Stimulated activated CD4-positive, alpha-beta T cell treated with anti-CD3 and anti-CD28 coated beads, TNF-alpha, amount 100 ng/mL, for 1 hour (primary cell): Measurements from ENCODE around the gene LUM.
"Not testable (repeated sequence)": the region's sequence is repeated elsewhere in the genome, so short reads cannot be mapped to it uniquely, and the experiment has no call there.

Experiments used
- DNase-seq, 3 donors: peaks; one replicate each; pipeline ENCODE4 v3.0.0-alpha.2; 2020; ENCODE audit warnings: low read depth in 3 of 3, low spot score in 1 of 3

The LUM gene

DNA sequence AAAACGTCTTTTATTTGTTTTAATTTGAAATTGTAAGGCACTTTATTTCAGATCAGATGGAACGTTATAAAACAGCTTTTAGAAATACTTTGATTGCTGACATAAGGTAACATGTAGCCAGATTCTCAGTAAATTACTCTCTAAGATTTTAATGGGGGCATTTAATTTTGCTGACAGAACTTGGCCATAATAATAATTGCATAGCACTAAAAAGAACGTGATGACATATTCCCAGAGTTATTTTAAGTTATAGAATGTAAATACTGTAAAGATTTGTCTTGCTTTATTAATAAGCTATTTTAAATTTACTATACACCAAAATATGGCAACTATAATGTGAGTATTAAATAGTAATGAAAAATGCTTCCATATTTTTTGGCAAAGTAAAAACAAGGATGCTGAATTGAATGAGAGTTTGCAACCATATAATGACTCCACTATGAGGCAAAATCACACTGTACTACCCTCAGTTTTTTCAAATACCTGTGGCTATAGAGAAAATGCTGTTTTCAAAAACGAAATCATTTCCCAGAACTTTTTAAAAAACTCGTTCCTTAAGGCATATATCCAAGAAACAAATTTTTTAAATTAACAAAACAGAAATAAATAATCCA lies 876 bp downstream of the LUM start:
- no peak for DNase-seq

DNA sequence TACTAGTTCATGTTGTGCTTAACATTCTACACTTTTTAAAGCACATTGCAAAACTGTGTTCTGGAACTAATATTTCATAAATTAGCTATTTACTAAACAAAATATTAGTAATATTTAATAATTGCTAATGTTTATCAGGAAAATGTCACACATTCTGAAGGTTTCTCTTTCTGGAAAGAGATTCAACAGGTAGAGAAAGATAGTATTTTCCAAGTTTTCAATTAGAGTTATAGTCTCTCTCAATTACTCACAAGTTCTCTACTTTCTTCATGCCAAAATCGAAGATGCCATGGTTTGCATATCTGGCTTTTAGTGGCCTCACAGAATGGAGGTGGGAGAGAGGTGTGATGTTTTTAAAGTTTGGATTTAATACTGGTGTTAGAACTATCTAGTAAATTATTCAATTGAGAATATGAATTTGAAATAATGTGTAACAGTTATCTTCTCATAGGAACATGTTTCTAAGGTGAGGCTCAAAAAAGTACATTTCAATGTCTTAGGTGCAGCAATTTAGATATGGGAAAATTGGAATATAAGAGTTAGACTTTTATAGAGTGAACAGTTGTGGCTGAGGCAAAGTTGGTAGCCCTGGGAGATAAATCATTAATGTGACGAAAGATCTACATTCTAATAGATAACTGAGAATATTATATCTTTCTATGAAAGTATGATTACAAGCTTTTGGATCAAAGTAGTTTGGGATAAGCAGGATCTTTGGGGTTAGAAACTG lies 1.5 kb downstream of the LUM start:
- DNase-seq: no peak

DNA sequence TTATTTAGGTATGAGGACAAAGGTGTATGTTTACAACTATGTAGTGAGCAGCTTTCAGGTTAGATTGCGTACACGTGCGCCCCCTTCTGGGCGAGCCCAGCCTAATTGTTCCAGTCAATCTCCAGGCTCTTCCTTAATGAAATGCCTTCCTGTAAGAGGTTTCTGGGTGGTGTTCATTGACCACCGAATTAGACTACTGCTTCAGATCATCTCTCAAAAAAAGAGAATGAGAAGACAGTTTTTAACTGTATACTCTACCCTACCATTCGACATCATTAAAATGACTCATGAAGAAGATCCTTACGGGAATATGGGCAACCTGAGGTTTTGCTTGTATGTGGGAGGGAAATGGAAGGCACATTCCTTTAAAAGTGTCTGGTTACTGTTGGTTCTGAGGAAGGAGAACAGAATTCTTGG lies 2.1 kb downstream of the LUM start:
- DNase-seq: peak in 1 of 3 donors; percentile 7

DNA sequence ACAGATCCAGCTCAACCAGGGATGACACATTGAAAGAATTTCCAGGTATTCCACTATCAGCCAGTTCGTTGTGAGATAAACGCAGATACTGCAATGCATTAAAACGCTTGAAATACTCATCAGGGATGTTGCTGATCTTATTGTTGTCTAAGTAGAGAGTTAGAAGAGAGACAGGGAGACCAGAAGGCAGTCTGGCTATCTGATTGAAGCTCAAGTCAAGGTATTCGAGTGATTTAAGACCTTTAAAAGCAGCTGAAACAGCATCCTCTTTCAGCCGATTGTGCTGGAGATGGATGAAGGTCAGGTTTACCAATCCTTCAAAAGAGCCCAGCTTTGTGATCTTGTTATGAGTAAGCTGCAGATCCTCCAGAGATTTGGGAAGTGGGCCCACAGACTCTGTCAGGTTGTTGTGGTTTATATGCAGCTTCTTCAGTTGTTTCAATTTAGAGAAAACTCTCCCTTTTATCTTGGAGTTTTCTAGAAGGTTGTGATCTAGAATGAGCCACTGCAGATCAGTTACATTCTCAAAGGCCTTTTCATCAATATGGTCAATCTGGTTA lies 3.0 kb downstream of the LUM start:
- DNase-seq: no peak

DNA sequence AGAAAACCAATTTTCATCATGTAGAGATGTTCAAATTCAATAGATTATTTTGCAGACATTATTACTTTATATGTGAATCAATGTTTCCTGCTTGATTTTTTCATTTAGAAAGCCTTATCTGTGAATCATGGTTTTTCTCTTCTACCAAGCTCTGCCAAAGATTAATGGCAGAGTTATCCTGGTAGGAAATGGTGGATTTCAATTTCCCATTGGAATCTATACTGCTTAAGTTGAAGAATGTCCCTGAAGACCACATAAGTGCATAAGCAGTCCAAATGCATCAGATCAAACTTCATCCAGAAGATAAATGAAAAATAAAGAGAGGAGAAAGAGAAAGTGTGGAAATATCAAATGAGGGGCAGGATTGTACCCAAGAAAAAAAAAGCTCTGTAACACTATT lies 5.0 kb downstream of the LUM start:
- DNase-seq: no peak

DNA sequence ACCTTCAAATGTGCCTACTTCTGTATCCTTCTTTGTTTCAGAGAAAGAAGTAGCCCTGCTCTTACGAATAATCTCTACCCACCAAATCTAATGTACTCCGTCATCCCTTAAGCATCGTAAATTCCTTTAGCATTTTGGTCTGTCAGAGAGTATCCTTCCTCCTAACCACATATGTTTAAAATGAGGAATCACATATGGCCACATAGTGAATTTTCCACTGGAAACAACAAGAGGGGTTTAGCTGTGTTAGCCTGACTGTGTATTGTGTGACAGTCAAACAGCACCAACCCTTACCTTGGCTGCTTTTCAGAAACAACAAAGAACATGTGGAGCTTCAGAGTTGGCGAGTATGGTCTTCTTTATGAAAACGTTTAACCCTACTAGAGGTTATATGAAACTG lies 5.5 kb downstream of the LUM start:
- DNase-seq: no peak

DNA sequence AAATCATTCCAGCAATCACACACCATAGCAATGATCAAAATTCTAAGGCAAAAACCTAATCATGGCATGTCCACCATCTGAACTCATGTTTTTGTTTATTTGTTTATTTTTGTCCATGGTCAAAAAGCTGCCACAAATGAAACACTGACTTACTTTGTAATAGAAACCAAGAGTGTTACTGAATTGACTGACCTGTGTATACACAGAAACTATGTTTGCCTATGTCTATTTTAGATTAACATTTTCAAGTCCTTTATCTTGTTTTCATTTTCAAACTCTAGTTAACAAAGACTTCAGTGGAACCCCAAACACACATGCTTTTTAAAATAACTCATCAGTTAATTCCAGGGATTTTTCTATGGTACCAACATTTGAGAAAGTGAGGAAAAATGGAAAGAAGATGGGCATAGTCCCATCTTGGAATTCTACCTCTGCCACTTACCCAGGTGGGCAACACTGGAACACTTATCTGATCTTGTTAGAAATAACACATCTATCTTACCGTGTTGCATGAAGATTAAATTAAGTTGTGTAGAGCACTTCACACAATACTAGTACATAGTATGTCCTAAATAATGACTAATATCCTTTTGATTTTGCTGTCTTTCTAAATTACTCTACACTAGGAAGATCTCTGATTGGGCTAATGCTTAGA lies 6.4 kb downstream of the LUM start:
- DNase-seq: no peak

DNA sequence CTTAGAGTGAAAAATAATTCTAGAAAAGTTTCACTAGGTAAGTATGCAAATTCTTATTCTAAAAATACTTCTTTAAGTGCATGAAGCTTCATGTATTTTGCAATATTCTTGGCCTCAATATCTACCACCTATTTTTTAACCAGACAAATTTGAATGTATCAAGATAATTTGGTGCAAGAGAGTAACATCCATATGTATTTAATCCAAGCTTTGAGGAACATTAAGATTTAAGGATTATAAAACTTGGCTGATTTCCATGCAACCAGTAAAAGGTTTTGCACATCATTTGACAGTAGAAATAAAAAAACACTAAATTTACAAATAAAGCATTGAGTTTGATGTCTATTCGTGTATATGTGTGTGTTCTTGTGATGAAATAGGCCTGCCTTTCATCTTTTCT lies 7.7 kb downstream of the LUM start:
- no peak for DNase-seq

DNA sequence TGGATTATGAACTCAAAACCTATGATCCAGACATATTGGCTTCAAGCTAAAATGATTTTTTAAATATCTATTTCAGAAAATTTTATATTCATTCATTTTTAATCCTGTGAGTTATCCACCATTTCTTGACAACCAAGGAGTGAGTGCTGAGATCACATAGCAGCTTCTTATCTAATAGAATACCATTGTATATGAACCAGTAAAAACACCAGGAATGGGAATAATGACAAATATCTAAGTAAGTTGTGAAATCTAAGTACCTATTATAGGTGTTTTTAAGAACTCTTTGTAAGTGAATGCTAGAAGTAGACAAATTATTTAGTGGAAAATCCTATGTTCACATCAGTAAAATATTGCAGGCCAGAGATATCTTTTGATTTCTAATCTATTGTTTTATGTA lies 8.2 kb downstream of the LUM start:
- DNase-seq: no peak

DNA sequence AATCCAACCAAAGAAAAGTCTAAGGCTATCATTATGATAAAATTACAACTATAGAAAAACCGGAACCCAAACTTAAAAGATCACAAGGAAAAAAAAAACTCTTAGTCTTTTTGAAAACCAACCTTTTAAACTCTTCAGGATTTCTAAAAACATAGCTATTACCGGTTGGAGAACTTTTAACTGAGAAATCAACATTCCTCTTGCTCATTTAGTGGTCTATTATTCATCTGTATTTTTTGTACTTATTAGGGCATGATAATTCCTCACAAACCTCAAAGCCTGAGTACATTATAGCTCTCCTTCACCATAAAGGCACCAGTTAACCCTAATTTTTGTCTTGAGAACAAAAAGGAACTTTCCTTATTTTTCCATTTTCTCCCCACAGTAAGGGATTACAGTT lies 10.4 kb downstream of the LUM start:
- no peak for DNase-seq

DNA sequence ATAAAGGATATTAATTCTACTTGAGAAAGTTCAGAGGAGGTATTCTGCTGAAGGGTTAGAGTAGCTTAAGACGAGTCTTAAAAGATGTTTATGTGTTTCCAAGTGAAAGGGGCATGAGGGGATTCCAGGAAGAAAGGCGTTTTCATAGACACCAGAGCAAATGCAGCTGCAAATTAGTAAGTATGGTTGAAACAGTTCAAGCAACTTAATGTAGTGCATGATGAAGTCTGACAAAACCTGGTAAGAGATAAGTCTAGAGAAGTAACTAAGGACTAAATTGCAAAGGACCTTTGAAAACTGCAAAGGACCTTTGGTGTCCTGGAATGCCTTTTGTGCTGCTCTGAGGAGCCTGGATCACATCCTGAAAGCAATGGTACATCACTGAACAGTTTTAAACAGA lies 11.5 kb downstream of the LUM start:
- no peak for DNase-seq

DNA sequence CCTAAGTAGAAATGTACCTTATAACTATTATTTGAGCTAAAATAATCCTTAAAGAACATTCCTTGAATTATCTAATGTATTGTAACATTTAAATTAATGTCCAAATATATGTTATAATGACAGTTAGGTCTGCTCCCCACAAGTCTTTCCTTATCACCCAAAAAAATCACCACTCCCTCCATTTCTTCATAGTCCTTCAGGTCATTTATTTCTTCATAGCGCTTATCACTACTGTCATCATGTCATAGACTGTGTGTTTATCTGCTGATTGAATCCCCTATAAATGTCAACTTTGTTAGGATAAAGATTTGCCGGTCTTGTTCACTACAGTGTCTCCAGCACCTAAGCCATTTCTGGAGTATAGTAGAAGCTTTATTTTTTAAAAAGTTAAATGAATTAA lies 12.0 kb downstream of the LUM start:
- no peak for DNase-seq

DNA sequence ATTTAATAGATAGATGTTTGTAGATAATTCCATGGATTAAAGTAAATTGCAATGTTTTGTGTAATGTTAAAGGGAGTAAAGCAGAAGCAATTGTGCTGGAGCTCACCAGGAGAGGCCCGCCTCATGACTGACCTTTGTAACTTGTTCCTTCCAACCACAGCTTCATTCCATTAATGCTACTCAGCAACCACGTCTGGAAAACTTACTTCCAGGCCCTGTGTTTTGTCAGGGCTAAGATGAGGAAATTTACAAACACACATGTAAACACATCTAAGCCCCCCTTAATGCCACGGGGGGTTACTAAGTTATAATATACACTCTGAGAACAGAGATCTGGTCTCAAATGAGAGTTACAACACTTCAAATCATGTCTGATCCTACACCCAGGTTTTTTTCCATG lies 12.4 kb downstream of the LUM start:
- DNase-seq: no peak

DNA sequence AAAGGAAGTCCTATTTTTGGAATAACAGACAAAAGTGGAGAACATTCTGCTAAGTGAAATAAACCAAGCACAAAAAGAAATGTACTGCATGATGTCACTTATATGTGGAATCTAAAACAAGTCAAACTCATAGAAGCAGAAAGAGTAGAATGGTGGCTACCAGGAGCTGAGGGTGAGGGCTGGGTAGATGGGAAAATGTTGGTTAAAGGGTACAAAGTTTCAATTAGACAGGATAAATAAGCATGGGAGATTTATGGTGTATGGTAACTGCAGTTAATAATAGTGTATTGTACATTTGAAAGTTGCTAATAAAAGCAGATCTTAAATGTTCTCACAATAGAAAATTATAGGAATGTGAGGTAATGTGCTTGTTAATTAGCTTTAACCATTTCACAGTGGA lies 12.8 kb downstream of the LUM start:
- DNase-seq: no peak

DNA sequence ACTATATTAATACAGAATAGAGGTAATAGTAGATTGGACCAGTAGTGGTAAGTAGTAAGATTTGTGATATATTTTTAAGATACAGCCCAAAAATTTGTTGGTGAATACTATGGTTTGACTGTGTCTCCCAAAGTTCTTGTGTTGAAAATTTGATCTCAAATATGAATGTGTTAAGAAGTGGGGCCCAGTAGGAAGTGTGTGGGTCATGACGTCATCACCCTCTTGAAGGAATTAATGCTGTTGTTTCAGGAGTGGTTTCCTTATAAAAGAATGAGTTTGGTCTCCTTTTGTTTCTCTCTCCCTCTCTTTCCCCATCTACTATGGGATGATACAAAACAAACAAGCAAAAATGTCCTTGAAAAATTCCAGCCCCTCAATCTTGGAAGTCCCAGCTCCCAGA lies 16.3 kb downstream of the LUM start:
- DNase-seq: no peak

DNA sequence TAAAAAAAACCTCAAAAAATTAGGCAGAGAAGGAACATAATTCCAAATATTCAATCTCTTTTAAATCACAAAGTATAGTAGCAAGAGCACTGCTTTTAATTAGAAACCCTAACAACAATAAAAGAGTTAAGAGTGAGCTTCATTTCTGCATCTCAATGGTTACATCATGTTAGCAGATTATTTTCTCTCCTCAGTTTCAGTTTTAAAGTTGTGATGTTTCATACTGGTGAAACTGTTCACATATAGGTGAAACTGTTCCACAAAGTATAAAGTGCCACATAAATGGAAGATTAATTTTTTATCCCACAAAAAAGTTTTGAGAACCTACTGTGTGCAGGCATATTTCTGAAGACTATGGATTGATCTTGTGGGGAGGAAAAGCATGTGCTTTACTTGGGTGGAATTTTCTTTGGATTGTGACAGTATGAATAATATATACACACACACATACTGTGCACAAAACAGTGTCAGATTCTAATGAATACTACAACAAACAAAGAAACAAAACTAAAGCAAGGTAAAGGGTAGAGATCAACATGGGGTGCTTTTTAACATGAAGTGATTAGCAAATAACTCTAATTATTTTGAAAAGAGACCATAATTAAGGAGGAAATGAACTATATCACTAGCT lies 17.1 kb downstream of the LUM start:
- no peak for DNase-seq

DNA sequence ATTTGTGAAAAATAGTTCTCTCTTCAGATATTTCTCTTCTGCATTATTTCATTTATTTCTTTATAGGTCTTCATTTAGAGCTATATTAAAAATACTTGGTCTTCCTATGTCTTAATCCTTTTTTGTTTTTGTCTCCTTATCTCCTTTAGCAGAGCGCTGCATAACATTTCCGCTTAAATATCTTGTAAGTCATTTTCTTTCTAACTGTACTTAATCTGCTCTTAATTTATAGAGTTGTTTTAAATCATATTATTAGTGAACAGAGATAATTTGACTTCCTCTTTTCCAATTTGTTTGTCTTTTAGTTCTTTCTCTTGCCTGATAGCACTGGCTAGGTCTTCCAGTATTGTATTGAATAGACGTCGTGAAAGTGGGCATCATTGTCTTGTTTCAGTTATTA lies 18.0 kb downstream of the LUM start:
- no peak for DNase-seq

DNA sequence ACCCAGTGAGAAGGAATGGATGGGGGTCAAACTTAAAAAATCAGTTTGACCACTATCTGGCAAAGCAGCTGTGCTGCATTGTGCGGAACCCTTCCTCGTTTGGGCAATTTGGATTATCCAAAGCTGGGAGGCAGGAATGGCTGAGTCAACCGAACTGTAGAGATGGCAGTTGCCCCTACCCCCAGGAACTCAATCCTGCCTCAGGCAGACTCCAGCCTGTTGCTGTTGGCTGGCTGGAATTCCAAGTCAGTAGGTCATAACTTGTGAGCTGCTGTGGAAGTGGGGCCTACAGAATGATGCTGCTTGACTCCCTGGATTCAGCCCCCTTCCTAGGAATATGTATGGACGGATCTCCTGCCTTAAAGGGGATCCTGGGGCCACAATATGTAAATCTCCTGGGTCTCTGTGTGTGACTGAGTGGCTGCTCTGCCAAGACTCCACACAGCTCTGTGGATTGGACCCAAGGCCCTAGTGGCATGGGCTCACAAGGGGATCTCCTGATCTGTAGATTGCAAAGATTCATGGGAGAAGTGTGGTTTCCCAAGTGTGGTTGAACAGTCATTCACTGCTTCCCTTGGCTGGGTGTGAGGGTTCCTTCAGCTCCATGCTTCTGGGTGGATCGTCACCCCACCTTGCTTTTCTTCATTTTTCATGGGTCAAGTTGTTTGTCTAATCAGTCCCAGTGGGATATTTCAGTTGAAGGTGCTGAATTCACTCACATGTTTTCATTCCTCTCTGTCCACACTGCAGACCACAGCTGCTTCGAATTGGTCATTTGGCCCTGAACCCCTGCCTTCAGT lies 19.2 kb downstream of the LUM start:
- no peak for DNase-seq

DNA sequence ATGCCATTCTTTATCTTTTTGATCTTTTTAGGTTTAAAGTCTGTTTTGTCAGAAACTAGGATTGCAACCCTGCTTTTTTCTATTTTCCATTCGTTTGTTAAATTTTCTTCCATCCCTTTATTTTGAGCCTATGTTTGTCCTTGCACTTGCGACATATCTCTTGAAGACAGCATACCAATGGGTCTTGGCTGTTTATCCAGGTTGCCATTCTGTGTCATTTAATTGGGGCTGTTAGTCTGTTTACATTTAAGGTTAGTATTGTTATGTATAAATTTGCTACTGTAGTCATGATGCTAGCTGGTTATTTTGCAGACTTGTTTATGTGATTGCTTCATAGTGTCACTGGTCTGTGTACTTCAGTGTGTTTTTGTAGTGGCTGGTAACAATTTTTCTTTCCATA lies 21.3 kb downstream of the LUM start:
- not testable (repeated sequence) for DNase-seq

DNA sequence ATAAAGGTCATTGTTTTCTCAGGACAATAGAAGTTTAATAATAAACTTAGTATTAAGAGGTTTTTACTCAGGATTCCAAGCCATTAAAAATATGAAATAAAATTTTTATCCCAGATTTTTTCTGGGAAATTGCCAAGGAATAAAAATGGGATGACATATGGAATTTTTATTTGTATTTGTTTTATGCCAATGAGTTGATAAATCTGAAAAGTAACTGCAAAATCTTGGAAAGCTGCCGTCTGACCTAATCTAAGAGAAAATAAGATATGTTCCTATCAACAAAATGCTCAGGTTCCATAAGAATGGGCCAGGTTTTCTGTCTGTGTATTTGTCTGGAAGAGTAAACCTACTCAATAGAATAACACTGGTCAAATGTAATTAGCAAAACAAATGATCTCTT lies 31.3 kb downstream of the LUM start:
- no peak for DNase-seq

DNA sequence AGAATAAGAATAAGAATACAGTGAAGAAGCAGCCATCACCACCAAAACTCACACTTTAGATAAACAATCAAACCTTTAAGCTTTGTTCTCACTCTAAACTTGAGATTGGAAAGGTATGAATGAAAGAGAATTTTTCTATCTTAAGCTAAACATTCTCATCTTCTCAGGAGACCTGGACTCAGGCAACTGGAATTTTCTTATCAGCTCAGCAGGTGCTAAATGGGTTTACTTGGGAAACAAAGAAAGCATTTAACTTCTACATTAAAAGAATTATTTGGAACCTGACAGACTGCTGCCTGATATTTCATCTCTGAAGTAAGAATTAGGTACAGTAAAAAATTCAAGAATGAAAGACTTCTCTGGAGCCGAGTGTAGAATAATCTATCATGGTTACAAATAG lies 32.8 kb downstream of the LUM start:
- DNase-seq: no peak
